GM23248 (cell line): ENCODE data around the gene ORAI2. TPM values are rescaled to one million over a fixed set of nuclear protein-coding genes. Genes with fewer than 3 reads are reported as not detected.

Experiments used
- DNase-seq: peaks from one replicate; pipeline ENCODE4 v3.0.0-alpha.2; 2015
- H2AFZ ChIP-seq: fragments of 200-600 bp; sonication (generic); 2 replicates; pipeline ENCODE4 v1.6.1; 2016; ENCODE audit warnings: antibody characterized with exemption
- H3F3A ChIP-seq: fragments of 200-600 bp; sonication (generic); 2 replicates; pipeline ENCODE4 v1.6.1; 2016; ENCODE audit warnings: mild to moderate bottlenecking, antibody characterized with exemption, mixed run types; ENCODE audit not compliant: insufficient read depth
- H3K27ac ChIP-seq: fragments of 200-600 bp; sonication (generic); 2 replicates; pipeline ENCODE4 v1.5.1; 2016; ENCODE audit warnings: mild to moderate bottlenecking
- H3K27me3 ChIP-seq: fragments of 200-600 bp; sonication (generic); replicated peaks from 2 replicates; pipeline ENCODE4 v1.6.1; 2016; ENCODE audit warnings: mild to moderate bottlenecking; ENCODE audit not compliant: insufficient read depth
- H3K36me3 ChIP-seq: fragments of 200-600 bp; sonication (generic); 2 replicates; pipeline ENCODE4 v1.6.1; 2016; ENCODE audit warnings: low read depth, mild to moderate bottlenecking
- H3K4me1 ChIP-seq: fragments of 200-600 bp; sonication (generic); 2 replicates; pipeline ENCODE4 v1.6.1; 2016; ENCODE audit warnings: mild to moderate bottlenecking; ENCODE audit not compliant: insufficient read depth
- H3K4me2 ChIP-seq: fragments of 200-600 bp; sonication (generic); one replicate; pipeline ENCODE4 v1.6.1; 2016; ENCODE audit warnings: mild to moderate bottlenecking; ENCODE audit not compliant: unreplicated experiment
- H3K4me3 ChIP-seq: fragments of 200-600 bp; sonication (generic); 2 replicates; pipeline ENCODE4 v1.5.1; 2016; ENCODE audit warnings: mild to moderate bottlenecking
- H3K79me2 ChIP-seq: fragments of 200-600 bp; sonication (generic); 2 replicates; pipeline ENCODE4 v1.6.1; 2016; ENCODE audit warnings: mild to moderate bottlenecking; ENCODE audit not compliant: insufficient read depth
- H3K9ac ChIP-seq: fragments of 200-600 bp; sonication (generic); 2 replicates; pipeline ENCODE4 v1.6.1; 2016; ENCODE audit warnings: mild to moderate bottlenecking
- H3K9me2 ChIP-seq: fragments of 200-600 bp; sonication (generic); 2 replicates; pipeline ENCODE4 v1.6.1; 2016; ENCODE audit warnings: mixed run types, mild to moderate bottlenecking, moderate library complexity; ENCODE audit not compliant: insufficient read depth
- H3K9me3 ChIP-seq: fragments of 200-600 bp; sonication (generic); one replicate; pipeline ENCODE4 v1.6.1; 2017; ENCODE audit warnings: low read depth
- H4K20me1 ChIP-seq: fragments of 200-600 bp; sonication (generic); 2 replicates; pipeline ENCODE4 v1.6.0; 2016; ENCODE audit not compliant: insufficient read depth
- EZH2 ChIP-seq: fragments of 200-600 bp; sonication (generic); IDR thresholded peaks from 2 replicates; pipeline ENCODE4 v1.6.1; 2018; ENCODE audit warnings: antibody characterized with exemption, mild to moderate bottlenecking; ENCODE audit not compliant: insufficient read depth, poor library complexity, severe bottlenecking
- EZH2phosphoT487 ChIP-seq: fragments of 200-600 bp; sonication (generic); IDR thresholded peaks from 2 replicates; pipeline ENCODE4 v1.6.1; 2018; ENCODE audit warnings: antibody characterized with exemption, moderate library complexity, mild to moderate bottlenecking, low read depth; ENCODE audit not compliant: insufficient read depth
- WGBS, 2 experiments: methylation state at CpG; one replicate each; pipeline ENCODE4 v1.1.6; 2015 to 2017; ENCODE audit warnings: low lambda C conversion rate in 2 of 2, low coverage in 1 of 2; ENCODE audit errors: missing lambda C conversion rate in 2 of 2; 5-methylcytosine and 5-hydroxymethylcytosine counted together
- in situ Hi-C: fragments of 300-500 bp; cut with MboI; formaldehyde crosslinking; loops from 2 replicates; pipeline ENCODE4 v1.15.0; 2020
- polyA plus RNA-seq: library from polyadenylated mRNA; unstranded; fragments of >200 nt; fragmentation: Nextera tagmentation; extraction: Ambion mirVana; gene quantifications from 2 replicates; pipeline ENCODE4 v1.2.1, GENCODE V29; 2016
- total RNA-seq: library from RNA; depleted of rRNA; stranded (reverse); fragments of >200 nt; shearing (Covaris generic); gene quantifications from 2 replicates; pipeline ENCODE4 v1.2.3, GENCODE V29; 2014

Gene ORAI2
- total and polyA plus RNA-seq, 2 experiments from 2014 or later, result 30.3 to 42.2 TPM

GRCh38 chr7:102444961-102445673, 11.7 kb downstream of the ORAI2 start:
- H3F3A ChIP-seq, result no peaks in the 10 kb centered on the region
- TF ChIP-seq EZH2 (no peak), EZH2phosphoT487 (no peak)

GRCh38 chr7:102445674-102446071, 12.3 kb downstream of the ORAI2 start:
- Histone ChIP-seq H3K36me3 (no peaks in the 10 kb centered on the region; the same call in 1 of the 2 replicates), H3K9me2 (no peaks in the 10 kb centered on the region), H3K9me3 (no peaks in the 10 kb centered on the region), H4K20me1 (no peaks in the 10 kb centered on the region), H3K4me3 (no peak overlapping the region), H3K4me1 (no peaks in the 10 kb centered on the region), H3K79me2 (no peaks in the 10 kb centered on the region), H3K27ac (no peak overlapping the region), H3K9ac (no peak overlapping the region), H3K4me2 (no peak overlapping the region), H3F3A (no peaks in the 10 kb centered on the region), H3K27me3 (no peaks in the 10 kb centered on the region), H2AFZ (no peak overlapping the region)
- DNase-seq, result no peak
- TF ChIP-seq EZH2 (no peak), EZH2phosphoT487 (no peak)
- 71 to 79% methylated on average over 2 of the region's 2 CpGs for WGBS, 2 experiments
- in situ Hi-C loops, result no loop called here

More at GRCh38 chr7:102444961-102445673, 11.7 kb downstream of the ORAI2 start:
- in situ Hi-C loops, result no loop called here
- Histone ChIP-seq H3K9me3 (no peaks in the 10 kb centered on the region), H3K27ac (no peak overlapping the region), H3K9me2 (no peaks in the 10 kb centered on the region), H4K20me1 (no peaks in the 10 kb centered on the region), H3K27me3 (no peaks in the 10 kb centered on the region), H3K79me2 (no peaks in the 10 kb centered on the region), H3K9ac (no peak overlapping the region), H3K36me3 (no peaks in the 10 kb centered on the region; the same call in 1 of the 2 replicates), H3K4me3 (no peak overlapping the region), H3K4me2 (no peak overlapping the region), H3K4me1 (0 out of 2 replicates have a peak, but pooled peaks cover 4% of the 10 kb centered on the region), H2AFZ (no peak overlapping the region)
- 95 to 96% methylated on average over 15 to 17 of the region's 17 CpGs for WGBS, 2 experiments
- DNase-seq, result no peak

- no peaks in the 10 kb centered on the region for H3K4me1 ChIP-seq
- no peaks in the 10 kb centered on the region for H3K27me3 ChIP-seq
- no peaks in the 10 kb centered on the region for H4K20me1 ChIP-seq
- in situ Hi-C loops, result no loop called here
- H3K36me3 ChIP-seq, result no peaks in the 10 kb centered on the region; the same call in 1 of the 2 replicates
- H2AFZ ChIP-seq, result no peak overlapping the region
- no peaks in the 10 kb centered on the region for H3K9me2 ChIP-seq
- H3K4me2 ChIP-seq, result no peak overlapping the region
- TF ChIP-seq EZH2phosphoT487 (no peak), EZH2 (no peak)
- 94 to 96% methylated on average over 40 of the region's 41 CpGs for WGBS, 2 experiments
- no peaks in the 10 kb centered on the region for H3K9me3 ChIP-seq
- H3K4me3 ChIP-seq, result no peak overlapping the region
- DNase-seq, result no peak
- H3F3A ChIP-seq, result no peaks in the 10 kb centered on the region
- H3K9ac ChIP-seq, result no peak overlapping the region
- no peaks in the 10 kb centered on the region for H3K79me2 ChIP-seq
- H3K27ac ChIP-seq, result no peak overlapping the region
Measured at GRCh38 chr7:102446387-102447156, 13.2 kb downstream of the ORAI2 start.

GRCh38 chr7:102447311-102447710, 13.9 kb downstream of the ORAI2 start:
- no peak for DNase-seq
- Histone ChIP-seq H3K9ac (no peak overlapping the region), H3K27me3 (no peaks in the 10 kb centered on the region), H3K36me3 (no peaks in the 10 kb centered on the region; the same call in 1 of the 2 replicates), H3K4me1 (no peaks in the 10 kb centered on the region), H4K20me1 (no peaks in the 10 kb centered on the region), H3K4me2 (no peak overlapping the region), H3F3A (no peaks in the 10 kb centered on the region), H3K27ac (no peak overlapping the region), H3K9me3 (no peaks in the 10 kb centered on the region), H3K79me2 (no peaks in the 10 kb centered on the region), H2AFZ (no peak overlapping the region), H3K4me3 (no peak overlapping the region), H3K9me2 (no peaks in the 10 kb centered on the region)
- no peak for TF ChIP-seq EZH2phosphoT487
- no peak for TF ChIP-seq EZH2
- in situ Hi-C loops, result no loop called here
- WGBS, 2 experiments, result 80 to 83% methylated on average over 14 of the region's 14 CpGs
